HS-27A (cell line): ENCODE results near the gene ZNF785.
A peak's percentile ranks its signal among the peaks of the same experiment; 100 is the strongest.
"Not testable (repeated sequence)": the region's sequence is repeated elsewhere in the genome, so short reads cannot be mapped to it uniquely, and the experiment has no call there.

ENCODE experiments used
- DNase-seq: peaks from one replicate; pipeline ENCODE4 v3.0.0-alpha.2; 2012; ENCODE audit warnings: low read depth, missing footprints

Gene ZNF785

DNA sequence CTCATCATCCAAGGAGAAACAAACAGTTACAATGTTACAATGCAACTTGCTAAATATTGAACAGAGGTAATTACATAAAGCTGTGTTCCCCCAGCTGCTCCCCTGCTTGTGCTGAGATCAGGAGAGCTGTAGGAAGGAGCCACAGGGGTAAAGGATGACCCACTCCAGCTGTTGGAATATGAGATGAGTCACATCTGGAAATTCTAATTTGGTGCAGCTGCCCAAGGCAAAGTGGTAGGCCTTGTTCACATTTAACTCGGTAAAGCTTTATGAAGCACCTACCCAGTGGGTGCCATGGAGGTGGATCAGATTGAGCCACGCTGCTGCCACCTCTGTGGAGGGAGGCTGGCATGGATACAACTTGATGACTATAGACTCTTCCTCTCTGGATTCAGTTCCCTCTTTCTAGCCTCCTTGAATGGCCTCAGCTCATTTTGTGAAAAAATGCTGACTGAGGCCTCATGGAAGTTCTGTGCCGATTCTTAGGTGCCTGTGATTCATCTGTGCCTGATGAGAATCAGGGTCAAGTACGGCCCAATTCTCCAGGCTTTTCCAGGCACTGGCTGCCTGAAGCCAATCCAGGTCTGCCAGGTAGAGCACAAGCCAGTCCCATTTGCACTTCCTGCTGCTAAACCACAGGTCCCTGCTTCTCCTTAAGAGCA, 17.2 kb upstream of the ZNF785 start:
- DNase-seq: no peak

DNA sequence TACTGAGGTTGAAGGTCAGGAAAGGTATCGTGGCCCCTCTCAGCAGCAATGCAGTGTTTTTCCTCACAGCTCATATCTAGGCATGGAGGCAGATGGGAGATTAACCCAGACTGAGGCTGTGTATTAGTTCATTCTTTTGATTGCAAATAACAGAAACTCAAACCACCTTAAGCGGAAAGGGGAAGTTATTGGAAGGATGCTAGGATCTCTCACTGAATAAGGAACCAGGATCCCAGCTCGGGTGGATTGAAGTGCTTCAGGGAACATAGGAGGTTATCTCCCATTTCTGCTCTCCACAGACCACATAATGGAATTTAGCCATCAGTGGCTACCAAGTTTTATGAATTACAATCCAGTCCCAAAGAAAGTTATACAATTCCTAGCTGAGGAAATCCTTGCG, 16.5 kb upstream of the ZNF785 start:
- DNase-seq: no peak

DNA sequence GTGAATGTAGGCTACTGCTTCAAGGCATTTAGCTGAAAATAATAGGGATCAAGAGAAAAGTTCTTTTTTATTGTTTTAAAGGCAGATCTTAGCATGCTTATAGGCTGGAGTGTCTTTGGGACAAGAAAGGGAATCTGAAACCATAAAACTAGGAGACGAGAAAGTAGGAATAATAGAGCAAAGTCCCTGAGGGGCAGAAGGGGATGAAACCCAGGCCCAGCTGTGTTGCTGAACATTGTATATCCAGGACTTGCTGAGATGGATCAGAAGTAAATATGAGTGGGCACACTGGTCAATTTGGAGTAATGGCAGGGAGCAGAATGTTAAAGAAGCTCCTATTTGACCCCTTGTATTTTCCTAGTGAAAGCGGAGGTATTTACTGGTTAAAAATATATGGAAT, 15.4 kb upstream of the ZNF785 start:
- no peak for DNase-seq

DNA sequence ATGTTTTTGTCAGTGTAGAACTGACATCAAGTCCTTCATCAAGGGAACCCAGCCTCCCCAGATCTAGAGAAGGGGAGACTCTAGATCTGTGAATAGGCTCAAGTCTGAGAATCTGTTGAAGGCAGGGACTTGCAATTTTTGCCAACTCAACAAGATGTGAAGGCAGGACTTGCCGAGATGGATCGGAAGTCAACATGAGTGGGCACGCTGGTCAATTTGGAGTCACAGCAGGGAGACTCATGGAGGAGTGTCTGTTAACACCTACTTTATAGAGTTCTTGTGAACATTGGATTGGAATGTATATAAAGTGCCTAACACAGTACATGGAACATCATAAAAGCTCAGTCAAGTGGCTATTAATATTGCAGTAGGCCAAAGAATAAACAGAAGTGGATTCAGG, 14.7 kb upstream of the ZNF785 start:
- no peak for DNase-seq

DNA sequence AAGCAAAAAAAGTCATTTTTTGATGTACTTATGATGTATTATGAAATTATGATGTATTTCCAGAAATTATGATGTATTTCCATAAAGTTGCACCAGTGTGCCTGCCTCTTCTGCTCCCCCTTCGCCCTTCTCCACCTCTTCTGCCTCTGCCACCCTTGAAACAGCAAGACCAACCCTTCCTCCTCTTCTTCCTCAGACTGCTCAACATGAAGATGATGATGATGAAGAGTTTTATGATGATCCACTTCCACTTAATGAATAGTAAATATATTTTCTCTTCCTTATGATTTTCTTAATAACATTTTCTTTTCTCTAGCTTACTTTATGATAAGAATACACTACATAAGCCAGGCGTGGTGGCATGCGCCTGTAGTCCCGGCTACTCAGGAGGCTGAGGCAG, 7.4 kb upstream of the ZNF785 start:
- DNase-seq: no peak

DNA sequence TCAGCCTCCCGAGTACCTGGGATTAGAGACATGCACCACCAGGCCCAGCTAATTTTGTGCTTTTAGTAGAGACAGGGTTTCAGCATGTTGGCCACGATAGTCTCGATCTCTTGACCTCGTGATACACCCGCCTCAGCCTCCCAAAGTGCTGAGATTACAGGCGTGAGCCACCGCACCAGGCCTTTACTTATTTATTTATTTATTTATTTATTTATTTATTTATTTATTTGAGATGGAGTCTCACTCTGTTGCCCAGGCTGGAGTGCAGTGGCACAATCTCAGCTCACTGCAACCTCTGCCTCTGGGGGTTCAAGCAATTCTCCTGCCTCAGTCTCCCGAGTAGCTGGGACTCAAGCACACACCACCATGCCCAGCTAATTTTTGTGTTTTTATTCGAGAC, 5.4 kb upstream of the ZNF785 start:
- not testable (repeated sequence) for DNase-seq

DNA sequence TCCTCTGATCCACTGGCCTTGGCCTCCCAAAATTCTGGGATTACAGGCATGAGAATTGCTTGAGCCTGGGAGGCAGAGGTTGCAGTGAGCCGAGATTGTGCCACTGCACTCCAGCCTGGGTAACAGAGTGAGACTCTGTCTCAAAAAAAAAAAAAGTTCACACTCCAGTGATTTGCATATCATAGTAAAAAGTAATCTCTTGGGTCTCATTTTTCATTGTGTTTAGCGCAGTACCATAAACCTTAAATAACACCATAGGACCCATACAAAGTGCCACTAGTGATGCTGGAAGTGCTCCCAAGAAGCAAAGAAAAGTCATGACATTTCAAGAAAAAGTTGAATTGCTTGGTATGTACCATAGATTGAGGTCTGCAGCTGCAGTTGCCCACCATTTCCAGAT, 4.1 kb upstream of the ZNF785 start:
- not testable (repeated sequence) for DNase-seq

DNA sequence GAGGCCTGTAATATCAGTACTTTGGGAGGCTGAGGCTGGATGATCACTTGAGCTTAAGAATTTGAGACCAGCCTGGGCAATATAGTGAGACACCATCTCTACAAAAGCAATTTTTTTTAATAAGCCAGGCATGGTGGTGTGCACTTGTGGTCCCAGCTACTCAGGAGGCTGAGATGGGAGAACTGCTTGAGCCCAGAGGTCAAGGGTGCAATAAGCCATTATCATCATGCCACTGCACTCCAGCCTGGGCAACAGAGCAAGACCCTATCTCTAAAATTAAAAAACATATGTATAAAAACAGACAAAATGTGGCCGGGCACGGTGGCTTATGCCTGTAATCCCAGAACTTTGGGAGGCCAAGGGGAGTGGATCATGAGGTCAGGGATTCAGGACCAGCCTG, 3.2 kb upstream of the ZNF785 start:
- no peak for DNase-seq

DNA sequence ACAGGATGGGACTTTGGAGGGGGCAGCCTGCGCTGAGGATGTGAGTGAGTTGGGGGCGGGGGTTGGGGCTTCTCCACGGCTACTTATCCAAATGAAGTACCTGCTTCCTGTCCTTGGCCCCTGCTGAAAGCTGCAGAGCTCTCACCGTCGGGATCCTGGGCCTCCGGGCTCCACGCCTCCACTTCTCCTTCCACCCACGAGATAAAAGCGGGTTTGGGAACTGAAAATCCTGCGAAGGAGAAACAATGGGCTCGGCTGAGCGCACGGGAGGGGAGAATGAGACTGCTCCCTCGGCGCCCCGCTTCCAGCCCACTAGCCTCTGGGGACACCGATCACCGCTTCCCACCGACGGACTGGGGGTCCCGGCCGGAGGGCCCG, 486 bp downstream of the ZNF785 start:
- DNase-seq: no peak

DNA sequence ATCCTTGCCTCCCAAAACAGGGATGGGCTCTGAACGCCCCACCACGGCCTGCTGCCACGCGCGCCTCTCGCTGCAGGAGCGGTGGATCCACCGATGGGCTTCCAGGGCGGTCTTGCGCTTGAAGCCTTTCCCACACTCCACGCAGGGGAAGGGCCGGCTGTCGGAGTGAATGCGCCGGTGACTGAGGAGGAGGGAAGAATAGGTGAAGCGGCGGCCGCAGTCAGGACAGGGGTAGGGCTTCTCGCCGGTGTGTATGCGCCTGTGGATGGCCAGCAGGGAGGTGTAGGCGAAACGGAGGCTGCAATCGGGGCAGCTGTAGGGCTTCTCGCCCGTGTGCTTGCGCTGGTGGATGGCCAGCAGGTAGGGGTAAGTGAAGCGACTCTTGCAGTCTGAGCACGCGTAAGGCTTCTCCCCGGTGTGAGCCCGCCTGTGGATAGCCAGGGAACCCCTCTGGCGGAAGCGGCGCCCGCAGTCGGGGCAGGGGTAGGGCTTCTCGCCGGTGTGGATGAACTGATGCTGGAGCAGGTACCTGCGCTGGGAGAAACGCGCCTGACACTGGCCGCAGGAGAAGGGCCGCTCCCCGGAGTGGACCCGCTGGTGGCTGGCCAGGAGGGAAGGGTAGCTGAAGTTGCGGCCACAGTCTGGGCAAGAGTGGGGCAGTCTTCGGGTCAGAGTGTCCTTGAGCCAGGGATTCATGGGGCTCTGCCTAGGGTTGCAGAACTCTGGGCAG, 2.7 kb downstream of the ZNF785 start:
- DNase-seq: no peak

DNA sequence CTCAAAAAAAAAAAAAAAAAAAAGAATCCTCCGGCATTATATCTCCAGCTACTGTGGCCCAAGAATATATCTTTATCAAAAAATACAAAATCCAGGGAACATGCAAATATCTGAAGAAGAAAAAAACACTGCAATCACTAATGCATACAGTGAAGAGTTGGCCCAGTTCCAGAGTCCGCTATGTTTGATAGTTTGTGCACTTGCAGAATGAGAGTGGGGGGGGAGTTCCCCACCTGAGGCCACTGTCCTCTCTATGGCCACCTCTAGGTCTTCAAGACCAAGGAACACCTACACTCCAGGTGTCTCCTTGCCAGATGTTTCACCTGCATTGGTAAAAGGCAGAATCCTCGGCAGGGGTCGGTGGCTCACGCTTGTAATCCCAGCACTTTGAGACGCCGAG, 4.0 kb downstream of the ZNF785 start:
- DNase-seq: no peak

DNA sequence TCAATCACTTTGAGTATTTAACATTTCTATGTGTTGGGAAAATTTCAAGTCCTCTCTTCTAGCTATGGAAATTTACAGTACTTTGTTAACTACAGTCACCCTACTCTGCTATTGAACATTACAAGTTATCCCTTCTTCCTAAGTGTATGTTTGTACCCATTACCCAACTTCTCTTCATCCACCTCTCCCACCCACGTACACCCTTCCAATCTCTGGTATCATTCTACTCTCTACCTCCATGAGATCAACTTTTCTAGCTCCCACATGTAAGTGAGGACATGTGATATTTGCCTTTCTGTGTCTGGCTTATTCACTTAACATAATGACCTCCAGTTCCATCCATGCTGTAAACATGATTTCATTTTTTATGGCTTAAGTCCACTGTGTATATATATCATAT, 10.8 kb downstream of the ZNF785 start:
- DNase-seq: no peak

DNA sequence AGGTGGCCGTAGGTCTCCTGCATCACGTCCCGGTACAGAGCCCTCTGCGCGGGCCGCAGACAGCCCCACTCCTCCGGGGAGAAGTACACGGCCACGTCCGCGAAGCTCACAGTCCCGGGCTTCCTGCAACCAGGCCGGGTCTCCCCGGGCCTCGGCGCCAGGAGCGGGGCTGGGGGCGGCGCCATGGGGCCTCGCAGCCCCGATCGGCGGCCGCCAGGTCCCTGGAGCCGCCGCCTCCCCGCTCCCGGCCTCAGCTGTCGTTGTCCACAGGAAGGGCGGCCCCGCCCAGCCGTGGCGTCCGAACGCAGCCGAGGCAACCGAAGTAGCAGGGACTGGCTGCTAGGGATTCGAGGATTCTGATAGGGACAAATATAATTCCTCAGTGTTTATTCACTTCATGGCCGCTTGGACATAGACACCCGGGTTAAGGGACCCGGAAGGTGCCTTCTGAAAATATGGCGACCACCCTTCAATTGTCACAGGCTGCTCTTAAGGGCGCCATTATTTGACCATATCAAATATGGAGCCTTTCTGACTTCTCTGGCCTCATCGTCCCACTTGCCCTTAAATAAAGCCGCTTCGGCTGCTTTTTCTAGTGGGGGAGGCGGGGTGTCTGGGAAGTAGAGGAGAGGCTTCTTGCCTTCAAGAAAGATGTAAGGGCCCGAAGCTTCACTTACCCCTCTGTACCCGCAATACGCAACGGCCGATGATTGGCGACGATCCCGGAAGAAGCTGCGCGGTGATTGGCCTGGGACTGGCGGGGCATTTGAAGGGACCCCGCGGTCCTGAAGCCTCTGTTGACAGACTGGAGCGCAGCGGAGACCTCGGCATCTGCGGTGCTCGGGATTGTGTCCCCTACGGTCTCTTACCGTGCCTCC, 13.8 kb downstream of the ZNF785 start, which contains the start of gene ZNF688:
Gene ZNF688 (minus strand): TSS at position 270 of the 878 bp plus-strand sequence. CDS start 85 bp downstream, at position 185.
- DNase-seq: peak; percentile 89

DNA sequence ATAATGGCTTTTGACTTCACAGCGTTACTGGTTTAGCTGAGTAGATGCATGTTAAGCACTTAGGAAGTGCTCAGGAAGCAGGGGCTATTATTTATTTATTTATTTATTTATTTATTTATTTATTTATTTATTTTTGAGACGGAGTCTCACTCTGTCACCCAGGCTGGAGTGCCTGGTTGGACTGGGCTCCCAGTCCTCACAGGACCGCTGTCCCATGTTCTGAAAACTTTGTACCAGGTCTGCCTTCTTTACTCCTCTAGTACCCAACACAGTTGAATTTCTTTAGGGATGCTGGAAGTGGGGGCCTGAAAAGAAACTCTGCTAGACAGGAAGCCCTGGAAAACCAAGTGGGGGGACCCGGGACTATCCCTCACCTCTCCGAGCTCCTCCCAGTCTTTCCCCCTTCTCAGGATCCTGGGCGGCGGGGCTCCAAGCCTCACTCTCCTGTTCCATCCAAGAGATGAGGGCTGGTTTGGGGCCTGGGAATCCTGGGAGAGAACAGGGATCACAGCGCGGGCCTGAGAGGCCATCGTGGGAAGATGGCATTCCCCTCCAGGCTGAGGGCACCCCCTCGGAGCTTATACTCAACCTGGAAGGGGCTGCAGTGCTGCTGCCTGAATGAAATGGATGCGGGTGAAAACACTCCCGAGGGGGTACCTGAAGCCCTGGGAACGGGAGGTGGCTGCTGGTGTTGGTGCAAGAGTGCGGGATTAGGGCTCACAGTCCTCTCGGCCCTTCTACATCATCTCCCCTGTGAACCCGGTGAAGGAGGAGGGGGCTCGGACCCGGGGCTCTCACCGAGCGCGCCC, 14.7 kb downstream of the ZNF785 start:
- no peak for DNase-seq

DNA sequence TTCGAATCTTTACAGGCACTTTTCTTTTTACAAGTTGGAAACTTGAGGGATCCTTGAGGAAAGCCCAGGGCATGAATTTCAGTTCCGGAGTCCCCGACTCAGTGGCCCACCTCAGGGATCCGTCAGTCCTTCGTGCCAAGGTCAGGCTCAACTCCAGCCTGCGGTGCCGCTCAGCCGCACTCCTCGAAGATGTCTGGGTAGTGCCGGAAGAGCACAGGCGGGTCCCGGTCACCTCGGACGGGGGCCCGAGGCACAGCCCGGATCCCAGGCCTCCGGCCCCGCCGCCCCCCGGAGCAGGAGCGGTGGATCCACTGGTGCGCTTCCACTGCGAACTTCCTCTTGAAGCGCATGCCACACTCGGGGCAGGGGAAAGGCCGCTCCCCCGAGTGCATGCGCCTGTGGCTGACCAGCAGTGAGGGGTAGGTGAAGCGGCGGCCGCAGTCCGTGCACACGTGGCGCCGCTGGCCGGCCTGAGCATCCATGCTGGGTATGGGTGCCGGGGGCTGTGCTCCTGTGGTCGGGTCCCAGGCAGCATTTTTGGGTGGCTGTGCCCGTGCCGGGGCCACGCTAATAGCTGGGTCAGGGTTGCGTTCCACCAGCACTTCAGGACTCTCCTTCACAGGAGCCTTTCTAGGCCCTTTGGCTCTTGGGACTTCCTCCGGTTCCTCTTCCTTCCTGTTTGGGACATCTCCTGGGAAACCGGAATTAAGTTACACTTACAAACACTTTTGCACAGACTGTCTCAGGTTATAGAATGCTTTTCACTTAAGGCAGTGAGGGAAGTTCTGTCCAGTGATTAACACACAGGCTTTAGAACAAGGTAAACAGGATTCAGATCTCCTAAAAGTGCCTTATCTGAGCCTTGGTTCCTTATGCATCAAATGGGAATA, 15.5 kb downstream of the ZNF785 start:
- DNase-seq: no peak

DNA sequence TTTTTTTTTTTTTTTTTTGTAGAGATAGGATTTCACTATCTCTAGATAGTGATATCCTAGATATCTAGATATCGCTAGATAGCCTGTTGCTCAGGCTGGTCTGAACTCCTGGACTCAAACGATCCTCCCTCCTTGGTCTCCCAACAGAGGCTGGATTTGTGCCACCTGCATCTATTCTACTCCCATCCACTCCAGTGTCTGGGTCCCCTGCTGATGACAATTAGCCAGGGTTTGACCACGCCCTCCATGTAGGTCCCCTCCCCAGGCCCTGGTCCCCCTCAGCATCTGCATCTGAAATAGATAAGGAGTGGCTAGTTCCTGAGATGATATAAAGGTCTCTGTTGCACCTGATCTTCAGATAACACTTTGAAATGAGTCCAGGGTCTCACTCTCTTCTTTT, 16.2 kb downstream of the ZNF785 start:
- no peak for DNase-seq

DNA sequence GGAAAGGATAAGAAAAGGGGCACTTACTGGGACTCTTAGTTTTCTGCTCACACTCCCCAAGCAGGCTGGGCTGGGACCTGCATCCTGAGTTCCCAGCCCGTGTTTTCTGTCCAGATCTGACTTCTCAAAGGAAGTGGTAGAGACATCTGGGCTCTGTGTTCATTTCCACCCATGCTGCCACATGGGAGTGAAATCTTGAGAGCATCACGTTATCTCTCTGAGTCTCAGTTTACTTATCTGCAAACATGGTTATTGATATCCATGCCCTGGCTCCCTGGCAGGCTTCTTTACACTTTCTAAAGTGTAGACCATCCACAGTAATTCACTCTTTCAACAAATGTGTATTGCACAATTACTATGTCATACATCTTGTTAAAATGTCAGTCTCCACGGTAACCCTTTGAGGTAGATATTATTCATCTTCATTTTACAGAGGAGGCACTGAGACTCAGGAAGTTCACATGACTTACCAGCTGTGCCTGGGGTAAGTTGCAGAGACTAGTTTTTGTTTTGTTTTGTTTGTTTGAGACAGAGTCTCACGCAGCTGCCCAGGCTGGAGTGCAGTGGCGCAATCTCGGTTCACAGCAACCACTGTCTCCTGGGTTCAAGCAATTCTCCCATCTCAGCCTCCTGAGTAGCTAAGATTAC, 17.4 kb downstream of the ZNF785 start:
- no peak for DNase-seq

DNA sequence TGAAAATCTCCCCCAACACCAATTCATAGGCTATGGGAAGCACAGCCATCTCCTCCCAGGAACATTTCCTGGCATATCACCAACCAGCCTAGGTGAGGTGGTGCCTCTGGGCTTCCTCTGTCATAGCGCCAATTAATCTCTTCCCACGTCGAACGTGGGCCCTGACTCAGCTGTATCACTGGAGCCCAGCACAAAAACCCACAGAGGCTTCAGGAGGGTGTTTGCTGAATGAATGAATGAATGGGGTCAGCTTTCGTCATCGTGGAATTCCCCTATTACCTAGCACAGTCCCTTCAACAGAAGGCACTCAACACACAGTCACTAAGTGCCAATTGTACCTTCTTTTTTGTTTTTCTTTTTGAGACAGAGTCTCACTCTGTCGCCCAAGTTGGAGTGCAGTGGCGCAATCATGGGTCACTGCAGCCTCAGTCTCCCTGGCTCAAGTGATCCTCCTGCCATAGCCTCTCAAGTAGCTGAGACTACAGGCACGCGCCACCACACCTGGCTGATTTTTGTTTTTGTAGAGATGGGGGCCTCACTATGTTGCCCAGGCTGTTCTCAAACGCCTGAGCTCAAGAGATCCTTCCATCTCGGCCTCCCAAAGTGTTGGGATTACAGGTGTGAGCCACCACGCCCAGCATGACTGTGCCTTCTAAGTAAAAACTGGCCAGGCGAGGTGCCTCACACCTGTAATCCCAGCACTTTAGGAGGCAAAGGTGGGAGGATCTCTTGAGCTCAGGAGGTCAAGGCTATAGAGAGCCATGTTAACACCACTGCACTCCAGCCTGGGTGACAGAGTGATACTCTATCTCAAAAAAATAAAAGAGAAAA, 18.1 kb downstream of the ZNF785 start:
- no peak for DNase-seq

DNA sequence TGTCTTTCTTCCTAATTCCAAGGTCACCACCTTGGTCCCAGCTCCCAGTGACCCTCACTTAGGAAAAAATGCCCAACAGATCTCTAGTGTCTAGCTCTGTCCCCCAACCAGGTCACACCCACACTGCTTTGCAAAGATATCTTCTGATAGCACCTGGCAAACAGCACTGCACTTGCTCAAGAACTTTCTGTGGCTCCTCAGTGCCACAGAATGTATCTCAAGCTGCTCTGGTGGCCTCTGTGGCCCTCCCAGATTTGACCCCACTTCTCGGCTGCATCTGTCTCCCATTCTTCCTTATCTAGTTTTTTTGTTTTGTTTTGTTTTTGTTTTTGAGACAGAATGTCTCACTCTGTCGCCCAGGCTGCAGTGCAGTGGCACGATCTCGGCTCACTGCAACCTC, 19.0 kb downstream of the ZNF785 start:
- DNase-seq: no peak

DNA sequence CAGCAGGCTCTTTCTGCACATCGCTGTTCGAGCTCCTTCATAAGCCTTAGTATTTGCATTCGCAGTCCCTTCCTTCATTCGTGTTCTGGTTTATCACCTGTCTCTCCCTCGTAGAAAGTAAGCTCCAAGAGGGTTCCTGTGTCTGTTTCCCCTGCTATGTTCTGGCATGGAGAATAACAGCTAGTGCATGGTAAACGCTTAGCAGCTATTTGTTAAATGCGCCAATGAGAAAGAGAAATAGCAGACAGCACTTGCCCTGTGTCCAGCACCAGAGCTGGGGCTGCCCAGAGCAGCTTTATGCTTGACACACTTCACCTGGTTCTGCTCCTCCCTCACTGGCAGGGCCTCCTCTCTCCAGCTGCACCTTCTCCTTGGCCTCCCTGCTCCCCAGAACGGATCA, 19.5 kb downstream of the ZNF785 start:
- DNase-seq: no peak
